GM21528 (cell line): ENCODE measurements around the gene KCNE3.
"Not testable (repeated sequence)": the region's sequence is repeated elsewhere in the genome, so short reads cannot be mapped to it uniquely, and the experiment has no call there.

ENCODE experiments used
- ATAC-seq: cut with Tn5 transposase; IDR thresholded peaks from one replicate; pipeline ENCODE4 v1.9.1; 2021; ENCODE audit warnings: mild to moderate bottlenecking, moderate library complexity; ENCODE audit not compliant: unreplicated experiment, low FRiP score

KCNE3 gene

DNA sequence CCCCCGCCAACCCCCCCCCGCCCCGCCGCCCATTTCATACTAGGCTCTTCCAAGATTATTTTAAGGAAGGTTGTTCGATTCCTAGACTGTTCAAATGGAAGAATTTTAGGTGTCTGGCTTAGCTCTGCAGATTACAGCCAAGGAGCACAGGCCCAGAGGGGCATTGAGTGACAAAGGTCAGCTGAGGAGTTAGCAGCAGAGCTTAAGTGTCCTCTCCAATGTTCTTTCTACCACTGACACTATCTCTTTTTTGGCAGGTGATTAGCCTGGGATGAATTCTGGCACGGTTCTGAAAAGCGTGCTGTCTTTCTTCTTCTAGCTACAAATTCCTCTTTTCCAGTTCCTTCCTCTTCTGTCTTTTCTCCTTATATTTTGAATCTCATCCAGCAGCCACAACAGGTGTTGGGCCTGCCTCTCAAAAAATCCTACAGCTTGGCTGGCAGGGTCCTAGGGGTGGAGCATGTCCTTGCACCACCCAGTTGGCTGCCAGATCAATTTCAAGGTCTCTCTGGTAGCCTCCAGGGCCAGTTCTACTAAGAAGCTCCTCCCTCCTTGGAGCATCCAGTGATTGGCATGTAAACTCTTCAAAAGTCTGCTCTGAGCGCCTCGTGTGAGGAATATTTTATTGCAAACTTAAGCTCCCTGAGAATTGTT is 23.0 kb downstream of the KCNE3 start:
- ATAC-seq: no peak

DNA sequence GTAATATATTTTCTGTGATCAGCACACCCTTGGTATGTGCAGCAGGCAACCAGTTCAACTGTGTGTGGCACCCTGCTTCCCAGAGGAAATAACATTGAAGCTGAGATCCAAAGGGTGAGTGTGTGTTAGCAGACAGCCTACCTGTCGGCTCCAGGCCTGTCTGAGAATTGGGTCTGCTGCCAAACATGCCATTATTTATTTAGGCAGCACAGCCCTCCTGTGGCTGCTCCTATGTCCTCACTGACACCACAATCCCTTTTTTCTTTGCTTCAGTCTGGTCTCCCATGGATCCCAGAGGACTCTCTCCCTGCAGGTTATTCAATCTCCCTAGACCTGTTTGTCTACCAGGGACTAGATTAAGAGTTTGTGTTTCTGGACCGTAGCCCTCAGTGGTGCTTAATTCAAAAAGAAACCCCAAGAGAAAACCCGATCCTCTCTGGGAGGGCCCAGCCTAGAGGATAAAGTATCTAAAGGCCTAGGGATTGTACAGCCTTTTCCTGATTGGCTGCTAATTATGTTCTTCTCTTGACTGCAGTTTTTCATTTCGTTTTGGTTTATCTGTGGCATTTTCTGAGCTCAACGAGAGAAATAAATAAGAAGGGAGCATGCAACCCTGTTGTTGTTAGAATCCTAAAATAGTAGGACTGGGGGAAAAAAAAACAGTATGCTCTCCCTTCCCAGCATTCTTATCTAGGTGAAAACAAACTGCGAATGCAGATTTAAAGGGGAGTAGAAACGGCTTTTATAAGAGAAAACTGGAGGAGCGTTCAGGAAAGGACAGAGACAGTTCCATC is 24.1 kb downstream of the KCNE3 start:
- no peak for ATAC-seq

DNA sequence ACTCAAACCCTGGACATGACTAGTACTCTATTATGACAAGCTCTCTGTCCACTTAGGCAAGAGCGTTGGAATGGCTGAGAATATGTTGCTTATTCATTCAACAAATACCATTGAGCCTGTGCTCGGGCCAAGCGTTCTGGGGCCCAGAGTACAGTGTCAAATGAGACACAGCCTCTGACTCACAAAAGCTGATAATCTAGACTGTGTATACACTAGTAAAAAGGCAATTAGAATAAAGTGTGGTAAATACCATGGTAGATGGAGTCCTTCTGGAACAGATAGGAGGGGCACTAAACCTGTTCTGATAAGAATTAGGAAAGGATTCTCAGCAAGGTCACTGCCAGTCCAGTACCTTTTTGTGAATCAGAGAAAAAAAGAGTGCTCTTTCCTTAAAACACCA is 24.7 kb downstream of the KCNE3 start:
- ATAC-seq: no peak

DNA sequence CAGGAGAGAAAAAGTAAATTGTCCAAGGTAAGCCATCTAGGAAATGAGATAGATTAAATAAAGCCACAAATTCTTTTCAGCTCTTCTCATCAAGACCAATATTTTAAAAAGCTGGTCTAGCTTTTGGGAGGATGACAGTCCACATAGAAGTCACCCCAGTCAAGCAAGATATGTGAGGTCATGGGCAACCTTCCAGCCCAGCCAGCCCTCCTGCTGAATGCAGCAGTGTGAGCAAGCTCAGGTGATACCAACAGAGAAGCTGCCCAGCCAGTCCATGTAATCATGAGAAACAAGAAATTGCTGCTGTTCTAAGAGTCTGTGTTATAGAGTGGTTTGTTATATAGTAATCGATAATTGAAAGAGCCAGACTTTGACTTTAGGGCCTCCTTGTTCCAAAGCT is 28.7 kb downstream of the KCNE3 start:
- ATAC-seq: no peak

DNA sequence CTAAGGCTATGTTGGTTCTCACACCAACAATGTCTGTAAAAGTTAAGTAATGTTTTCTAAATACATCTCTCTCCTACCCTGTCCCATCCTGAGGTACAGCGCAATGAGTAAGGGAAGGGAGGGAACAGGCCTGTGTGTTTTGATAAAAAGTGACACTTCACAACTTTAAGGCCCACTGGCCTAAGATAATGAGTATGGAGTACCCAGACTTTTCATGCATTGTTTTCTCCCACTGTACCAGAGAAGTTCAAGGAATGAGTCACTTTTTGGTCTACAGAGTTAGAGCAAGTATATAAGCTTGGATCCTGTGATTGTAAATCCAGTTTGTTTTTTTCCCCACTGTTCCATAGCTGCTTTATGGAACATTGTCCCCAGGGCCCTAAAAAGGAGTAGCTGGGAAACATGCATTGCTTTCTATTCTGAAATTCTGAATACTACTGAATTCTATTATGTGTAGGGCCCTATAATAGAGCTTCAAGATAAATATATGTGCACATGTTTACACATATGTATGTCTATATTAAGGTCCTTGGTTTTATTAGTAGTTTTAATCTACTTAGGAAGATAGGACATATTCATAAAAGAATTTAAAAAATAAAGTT is 29.8 kb downstream of the KCNE3 start:
- ATAC-seq: no peak

DNA sequence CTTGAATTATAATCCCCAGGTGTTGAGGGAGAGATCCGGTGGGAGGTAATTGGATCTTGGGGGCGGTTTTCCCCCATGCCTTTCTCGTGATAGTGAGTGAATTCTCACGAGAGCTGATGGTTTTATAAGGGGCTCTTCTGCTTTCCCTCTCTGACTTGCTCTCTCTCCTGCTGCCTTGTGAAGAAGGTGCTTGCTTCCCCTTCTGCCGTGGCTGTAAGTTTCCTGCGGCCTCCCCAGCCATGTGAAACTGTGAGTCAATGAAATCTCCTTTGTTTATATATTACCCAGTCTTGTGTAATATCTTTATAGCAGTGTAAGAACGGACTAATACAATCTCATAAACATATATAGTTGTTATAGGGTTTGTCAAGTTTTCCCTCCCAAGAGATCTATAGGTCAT is 32.8 kb downstream of the KCNE3 start:
- no peak for ATAC-seq

DNA sequence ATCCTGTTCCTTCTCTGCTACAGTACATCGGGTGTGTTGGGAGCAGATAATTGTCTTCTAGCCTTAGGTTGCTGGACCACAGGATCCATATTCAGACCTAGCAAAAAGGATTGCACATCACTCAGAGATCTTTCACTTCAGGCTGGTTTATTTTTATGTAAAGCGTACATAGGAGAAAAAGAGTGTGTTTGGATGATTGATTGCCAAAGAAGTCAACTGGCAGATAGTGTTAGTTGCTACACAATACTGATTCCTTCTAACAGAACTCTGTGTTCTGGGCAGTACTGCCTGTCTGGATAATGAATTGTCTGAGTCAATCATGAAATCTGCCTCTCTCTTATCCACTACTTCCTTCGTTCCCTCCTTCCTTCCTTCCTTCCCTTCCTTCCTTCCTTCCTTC is 38.1 kb downstream of the KCNE3 start:
- ATAC-seq: no peak

DNA sequence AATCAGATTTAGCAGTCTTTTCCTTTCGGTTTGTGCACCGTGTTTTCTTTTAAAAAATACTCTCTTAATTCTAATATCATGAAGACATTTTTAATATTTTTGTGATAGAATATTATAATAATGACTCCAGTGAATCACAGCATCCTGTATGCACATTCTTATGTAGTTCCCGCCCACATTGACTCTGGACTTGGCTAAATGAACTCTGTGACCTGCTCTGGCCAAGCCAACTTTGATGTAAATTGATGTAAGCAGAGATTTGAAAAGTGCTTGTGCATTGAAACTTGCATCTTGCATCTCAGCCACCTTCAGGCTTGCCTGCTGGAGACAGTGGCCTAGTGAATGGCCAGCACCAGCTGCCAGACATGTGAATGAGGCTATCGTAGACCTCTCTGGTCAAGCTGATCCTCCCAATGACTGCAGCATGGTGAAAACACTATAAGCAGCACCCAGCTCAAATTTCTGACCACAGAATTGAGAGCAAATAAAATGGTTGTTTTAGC is 39.9 kb downstream of the KCNE3 start:
- ATAC-seq: no peak

DNA sequence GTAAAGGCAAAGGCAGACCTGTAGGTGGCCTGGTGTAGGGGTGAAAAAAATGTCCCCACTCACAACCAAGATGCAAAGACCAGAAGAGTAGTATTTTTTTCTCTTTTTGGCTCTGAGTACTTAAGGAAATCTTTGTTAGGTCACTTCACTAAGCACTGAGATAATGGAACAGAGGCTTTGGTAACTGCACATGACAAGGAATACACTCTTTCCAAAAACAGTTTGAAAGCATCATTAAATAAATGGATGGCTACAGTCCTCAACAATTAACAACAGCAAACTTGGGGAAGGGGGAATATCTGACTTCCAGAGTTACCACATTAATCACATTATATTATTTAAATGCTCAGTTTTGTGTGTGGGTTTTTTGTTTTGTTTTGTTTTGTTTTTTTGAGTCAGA is 42.2 kb downstream of the KCNE3 start:
- ATAC-seq: no peak

DNA sequence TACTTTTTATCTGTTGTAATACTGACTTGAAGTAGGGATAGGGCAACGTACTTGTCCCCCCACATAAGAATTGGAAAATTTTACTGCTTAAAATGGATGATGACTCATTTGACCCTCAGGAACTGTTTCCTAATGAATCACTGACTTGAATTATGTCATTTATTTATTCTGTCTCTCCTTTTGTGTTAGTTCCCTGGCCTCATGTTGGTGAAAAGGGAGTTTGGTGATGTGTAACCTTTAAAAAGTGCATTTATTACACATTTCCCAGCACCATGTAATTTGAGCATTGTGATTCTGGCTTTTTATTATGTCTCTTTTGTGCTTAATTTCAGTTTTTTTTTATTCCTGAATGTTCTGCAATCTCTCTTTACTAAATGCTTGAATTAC is 48.8 kb downstream of the KCNE3 start:
- ATAC-seq: no peak

DNA sequence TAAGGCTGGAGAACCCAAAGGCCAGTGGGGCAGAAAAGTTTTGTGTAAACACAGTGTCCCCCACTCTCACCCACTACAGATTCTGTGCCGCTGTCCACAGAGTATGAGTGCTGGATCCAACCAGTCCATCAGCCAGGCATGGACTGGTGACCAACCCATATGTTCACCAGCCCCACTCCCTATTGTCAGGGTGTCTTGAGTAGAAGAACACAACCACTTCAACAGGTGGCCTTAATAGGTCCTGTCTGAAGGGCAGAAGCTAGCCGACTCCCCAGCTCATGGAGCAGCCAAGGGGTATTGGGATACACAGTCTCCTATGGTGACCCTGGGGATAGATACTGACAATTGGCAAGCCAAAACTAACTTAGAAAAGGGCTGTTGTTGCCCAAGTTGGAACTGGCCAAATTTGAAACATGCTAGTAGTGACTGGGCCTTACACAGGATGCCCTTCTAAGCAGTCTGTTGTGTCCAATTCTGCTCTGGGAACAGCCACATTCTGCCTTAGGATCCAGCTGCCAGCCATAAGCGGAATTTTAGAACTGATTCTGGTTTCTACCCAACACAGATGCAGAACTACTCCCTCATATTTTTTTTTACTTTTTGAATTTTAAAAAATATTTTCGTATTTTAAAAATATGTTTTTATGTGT is 49.4 kb downstream of the KCNE3 start:
- no peak for ATAC-seq

DNA sequence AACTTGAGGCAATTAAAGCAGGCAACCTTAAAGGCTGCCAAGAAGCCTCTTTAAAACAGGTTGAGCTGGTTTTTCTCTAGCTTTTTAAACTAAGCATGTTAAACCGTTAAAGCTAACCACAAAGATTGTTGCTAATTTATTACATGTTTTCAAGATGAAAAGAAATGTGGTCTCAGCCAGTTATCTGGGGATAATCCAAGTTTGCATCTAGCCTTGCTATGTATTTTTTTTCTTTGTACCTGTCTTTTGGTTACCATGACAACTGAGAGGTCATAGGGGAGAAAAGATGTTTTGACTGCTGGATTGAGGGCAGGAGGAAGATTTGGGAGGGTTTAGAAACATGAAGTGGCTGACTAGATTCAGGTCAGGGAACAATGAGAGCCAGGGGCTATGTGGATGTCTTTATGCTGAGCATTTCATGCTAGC is 50.0 kb downstream of the KCNE3 start:
- ATAC-seq: no peak

DNA sequence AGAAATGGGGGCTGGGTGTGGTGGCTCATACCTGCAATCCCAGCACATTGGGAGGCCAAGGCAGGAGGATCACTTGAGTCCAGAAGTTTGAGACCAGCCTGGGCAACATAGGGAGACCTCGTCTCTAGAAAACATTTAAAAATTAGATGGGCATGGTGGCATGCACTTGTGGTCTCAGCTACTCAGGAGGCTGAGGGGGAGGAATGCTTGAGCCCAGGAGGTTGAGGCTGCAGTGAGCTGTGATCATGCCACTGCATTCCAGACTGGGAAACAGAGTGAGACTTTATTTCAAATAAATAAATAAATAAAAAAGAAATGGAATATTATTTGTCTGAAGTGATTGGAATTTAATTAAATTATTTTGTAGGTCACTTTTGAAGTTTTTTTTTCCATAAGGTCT is 50.4 kb downstream of the KCNE3 start:
- not testable (repeated sequence) for ATAC-seq

DNA sequence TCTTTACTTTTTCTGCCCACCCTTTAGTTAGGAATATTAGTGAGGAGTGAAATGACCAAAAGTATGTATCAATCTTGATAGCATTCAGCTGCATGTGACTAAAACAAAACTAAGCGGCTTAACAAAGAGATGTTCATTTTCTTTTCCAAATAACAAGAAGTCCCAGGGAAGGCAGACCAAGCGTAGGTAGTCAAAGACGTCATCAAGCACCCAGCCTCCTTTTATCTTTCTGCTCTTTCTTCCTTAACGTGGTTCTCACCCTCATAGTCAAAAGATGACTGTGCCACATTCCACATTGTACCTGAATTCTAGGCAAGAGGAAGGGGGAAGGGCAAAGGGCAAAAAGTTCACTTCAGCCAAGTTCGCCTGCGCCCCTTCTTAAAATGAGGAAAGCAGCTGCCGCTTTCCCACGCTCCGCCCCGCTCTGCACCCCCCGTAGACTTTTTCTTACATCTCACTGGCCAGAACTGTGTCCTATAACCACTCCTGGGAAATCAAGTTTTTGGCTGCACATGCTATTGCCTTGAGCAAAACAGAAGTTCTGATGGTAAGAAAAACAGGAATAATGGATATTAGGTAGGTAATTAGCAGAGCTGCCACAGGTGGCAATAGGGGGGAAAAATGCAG is 54.5 kb downstream of the KCNE3 start:
- no peak for ATAC-seq

DNA sequence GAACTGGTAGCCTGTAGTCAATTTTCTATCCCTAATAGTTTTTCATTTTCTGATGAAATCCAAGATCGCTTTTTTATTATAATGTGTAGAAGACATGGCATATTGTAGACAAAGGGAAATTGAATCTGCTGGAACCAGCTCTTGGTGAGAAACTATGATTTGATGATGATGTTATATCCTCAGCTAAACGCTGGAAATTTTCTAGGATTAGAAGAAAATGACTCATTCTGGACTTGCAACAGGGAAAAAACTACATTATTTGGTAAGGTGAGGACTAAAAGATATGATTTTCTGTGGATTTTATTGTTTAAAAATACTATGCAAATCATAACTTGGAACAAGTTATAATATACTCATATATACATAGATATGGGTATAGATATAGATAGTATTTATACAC is 55.0 kb downstream of the KCNE3 start:
- no peak for ATAC-seq

DNA sequence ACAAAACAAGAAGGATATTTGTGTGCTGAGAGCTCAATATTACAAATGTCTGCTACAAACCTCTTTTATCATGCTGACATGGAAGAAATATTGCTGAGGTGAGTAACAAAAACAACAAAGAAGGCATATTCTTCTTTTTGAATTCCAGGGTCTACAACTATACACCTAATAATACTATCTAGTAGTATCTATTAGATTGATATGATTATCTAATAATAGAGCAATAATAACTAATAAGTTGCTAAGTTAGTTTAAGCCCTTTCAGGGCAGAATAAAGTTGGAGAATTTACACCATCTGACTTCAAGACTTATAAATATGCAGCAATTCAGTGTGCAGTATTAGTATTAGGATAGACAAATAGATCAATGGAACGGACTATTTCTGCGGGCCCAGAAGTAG is 57.7 kb downstream of the KCNE3 start:
- no peak for ATAC-seq
